ELF-1 (cell line): ENCODE data around the gene AQP9.
A peak's percentile ranks its signal among the peaks of the same experiment; 100 is the strongest.

Experiments used
- DNase-seq: peaks from one replicate; pipeline ENCODE4 v3.0.0-alpha.2; 2016; ENCODE audit warnings: low read depth, low spot score

Gene AQP9

DNA sequence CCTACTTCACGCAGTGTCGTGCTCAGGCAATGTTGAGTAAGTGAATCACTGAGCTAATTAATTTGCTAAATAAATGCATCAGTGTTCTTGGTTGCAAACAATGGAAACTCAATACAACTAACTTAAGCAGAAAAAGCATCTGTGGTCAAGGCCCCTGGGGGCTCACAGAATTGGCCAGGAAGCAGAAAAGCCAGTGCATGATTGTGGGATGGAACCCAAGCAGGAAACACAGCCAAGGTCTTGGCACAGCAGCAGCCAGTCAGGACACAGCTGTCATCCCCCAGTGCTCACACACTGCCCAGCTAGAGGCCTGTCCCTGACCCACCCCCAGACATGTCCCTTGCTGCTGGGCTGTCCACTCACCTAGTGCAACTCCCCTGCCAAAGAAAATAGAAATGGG, 85.9 kb downstream of the AQP9 start:
- DNase-seq: no peak

- DNase-seq: peak; percentile 64
These were observed 89.7 kb downstream of the AQP9 start for GRCh38 chr15:58227706-58228543.

DNA sequence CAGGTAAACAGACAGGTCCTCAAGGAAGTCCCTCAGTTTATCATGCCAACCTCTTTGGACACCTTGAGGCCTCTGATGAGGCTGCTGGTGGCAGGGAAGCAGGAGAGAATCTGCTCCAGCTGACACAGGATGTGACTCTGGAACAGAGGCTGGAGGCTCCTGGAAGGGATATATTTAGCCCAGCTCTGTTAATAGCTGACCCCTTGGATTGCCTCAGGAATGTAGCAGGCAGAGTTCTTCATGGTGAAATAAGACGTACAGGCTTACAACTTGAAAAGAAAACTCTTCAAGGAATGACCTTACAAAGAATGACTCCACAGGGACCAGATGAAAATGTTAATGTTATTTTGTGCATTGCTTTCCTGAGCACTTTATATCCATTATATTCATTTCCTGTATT, 90.5 kb downstream of the AQP9 start:
- peak; percentile 19 for DNase-seq

DNA sequence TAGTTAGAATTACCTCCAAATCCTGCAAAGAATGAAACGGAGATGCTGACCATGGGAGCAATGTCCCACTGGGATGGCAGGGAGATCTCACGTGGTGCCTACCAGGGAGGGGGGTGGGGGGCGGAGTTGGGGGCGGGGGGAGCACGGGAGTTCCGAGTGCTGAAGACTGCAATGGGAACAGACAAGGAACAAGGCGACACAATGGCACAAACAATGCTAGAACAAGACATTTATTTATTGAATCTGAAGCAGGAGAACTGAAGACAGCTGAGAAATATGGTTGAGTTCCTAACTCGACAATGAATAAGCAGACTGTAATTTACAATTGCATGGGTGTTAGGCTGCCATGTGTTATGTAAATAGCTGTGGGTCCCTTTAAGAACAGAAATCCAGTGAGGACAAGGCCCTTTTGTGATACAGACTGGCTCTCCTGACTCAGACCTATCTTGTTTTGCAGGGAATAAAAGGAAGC, 91.2 kb downstream of the AQP9 start:
- DNase-seq: peak; percentile 52

GRCh38 chr15:58232281-58233065, 94.3 kb downstream of the AQP9 start:
- DNase-seq: no peak

GRCh38 chr15:58233341-58233740, 95.2 kb downstream of the AQP9 start:
- no peak for DNase-seq
